C4-2B (cell line): Measurements from ENCODE around the gene SRGAP2.
"Not testable (repeated sequence)": the region's sequence is repeated elsewhere in the genome, so short reads cannot be mapped to it uniquely, and the experiment has no call there.

Experiments
- ZFX ChIP-seq: fragments of 450-650 bp; IDR thresholded peaks from 2 replicates; pipeline ENCODE4 v1.6.1; 2017
- TF ChIP-seq, protein P1 (sequence below): fragments of 450-650 bp; conservative IDR thresholded peaks from 2 replicates; pipeline ENCODE4 v1.5.1; 2017; ENCODE audit warnings: mild to moderate bottlenecking

DNA sequence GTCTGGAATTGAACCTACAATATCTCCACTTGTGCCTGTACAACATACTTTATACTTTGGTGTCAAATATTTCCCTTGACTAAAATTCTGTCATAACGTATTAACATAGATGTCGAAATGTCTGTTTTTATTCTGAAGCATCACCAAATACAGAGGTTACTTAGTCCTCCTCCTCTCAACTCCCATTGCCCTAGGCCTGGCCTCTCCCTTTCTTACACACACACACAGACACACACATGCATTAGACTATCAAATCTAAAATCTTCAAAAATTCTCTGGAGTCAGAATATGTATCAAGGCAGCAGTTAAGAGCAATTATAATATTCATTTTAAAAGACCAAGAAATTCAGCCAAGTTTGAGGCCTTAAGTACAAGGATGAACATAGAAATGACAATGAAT lies 8.2 kb upstream of the SRGAP2 start:
- TF ChIP-seq, protein P1, sequence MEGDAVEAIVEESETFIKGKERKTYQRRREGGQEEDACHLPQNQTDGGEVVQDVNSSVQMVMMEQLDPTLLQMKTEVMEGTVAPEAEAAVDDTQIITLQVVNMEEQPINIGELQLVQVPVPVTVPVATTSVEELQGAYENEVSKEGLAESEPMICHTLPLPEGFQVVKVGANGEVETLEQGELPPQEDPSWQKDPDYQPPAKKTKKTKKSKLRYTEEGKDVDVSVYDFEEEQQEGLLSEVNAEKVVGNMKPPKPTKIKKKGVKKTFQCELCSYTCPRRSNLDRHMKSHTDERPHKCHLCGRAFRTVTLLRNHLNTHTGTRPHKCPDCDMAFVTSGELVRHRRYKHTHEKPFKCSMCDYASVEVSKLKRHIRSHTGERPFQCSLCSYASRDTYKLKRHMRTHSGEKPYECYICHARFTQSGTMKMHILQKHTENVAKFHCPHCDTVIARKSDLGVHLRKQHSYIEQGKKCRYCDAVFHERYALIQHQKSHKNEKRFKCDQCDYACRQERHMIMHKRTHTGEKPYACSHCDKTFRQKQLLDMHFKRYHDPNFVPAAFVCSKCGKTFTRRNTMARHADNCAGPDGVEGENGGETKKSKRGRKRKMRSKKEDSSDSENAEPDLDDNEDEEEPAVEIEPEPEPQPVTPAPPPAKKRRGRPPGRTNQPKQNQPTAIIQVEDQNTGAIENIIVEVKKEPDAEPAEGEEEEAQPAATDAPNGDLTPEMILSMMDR: not testable (repeated sequence)
- TF ChIP-seq ZFX: not testable (repeated sequence)
